SK-N-SH treated with all-trans-retinoic acid at 6 μM for 48 hours (cell line): Measurements from ENCODE around the gene JARID2.

ENCODE experiments used
- GLIS3 ChIP-seq: fragments of 250-450 bp; sonication (Bioruptor Pico); IDR thresholded peaks from 2 replicates; pipeline ENCODE4 v1.5.0; 2020; ENCODE audit warnings: mild to moderate bottlenecking, moderate library complexity
- OSR1 ChIP-seq: fragments of 250-450 bp; sonication (Bioruptor Pico); IDR thresholded peaks from 2 replicates; pipeline ENCODE4 v1.8.0; 2022; ENCODE audit warnings: moderate library complexity, mild to moderate bottlenecking, inconsistent platforms
- RARB ChIP-seq: fragments of 250-450 bp; sonication (Bioruptor Pico); IDR thresholded peaks from 2 replicates; pipeline ENCODE4 v1.8.0; 2021; ENCODE audit warnings: mild to moderate bottlenecking, moderate library complexity
- ZNF70 ChIP-seq: fragments of 450-650 bp; formaldehyde crosslinking; IDR thresholded peaks from 2 replicates; pipeline ENCODE4 v1.5.0; 2020; ENCODE audit warnings: mild to moderate bottlenecking, moderate library complexity
- ZNF8 ChIP-seq: fragments of 450-650 bp; formaldehyde crosslinking; IDR thresholded peaks from 2 replicates; pipeline ENCODE4 v1.5.0; 2020; ENCODE audit warnings: mild to moderate bottlenecking, moderate library complexity

DNA sequence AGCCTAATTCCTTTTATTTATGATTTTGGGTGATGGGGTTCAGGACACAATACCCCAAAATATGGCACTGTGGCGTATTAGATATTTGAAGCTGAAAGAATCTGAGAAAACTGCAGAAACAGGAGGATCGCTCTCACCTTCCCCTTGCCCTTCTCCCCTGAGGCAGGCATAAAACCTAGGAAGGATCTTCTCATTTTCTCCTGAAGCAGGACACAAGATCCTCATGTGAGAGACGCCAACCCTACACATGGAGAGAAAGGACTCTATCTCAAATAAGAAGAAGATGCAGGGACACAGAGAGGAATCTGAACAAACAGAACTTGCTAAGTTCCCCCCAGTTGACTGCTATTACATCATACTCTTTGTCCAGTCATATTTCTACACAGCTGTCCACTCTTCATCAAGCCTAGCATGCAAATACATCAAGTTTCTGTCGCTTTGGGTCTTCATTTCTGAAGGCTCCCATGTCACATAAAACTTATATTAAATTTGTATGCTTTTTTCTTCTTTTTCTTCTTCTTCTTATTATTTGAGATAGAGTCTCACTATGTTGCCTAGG, 307.9 kb downstream of the JARID2 start:
- no peak for TF ChIP-seq ZNF8 (CRISPR knock-in tag)
- TF ChIP-seq ZNF70 (CRISPR knock-in tag) = no peak
- TF ChIP-seq OSR1 = no peak
- no peak for TF ChIP-seq RARB (CRISPR knock-in tag)
- no peak for TF ChIP-seq GLIS3 (CRISPR knock-in tag)
